HG03064 (cell line): ENCODE data around the gene LRPPRC.

ENCODE experiments used
- ATAC-seq: cut with Tn5 transposase; IDR thresholded peaks from one replicate; pipeline ENCODE4 v1.9.1; 2021; ENCODE audit warnings: low read depth; ENCODE audit not compliant: unreplicated experiment

Gene LRPPRC

GRCh38 chr2:43984533-43984932 is 11.3 kb downstream of the LRPPRC start:
- no peak for ATAC-seq

- no peak for ATAC-seq
Measured at GRCh38 chr2:43980902-43981301, 14.9 kb downstream of the LRPPRC start.

- ATAC-seq, result no peak
Measured at GRCh38 chr2:43977677-43978375, 18.0 kb downstream of the LRPPRC start.

GRCh38 chr2:43960921-43961320 is 34.9 kb downstream of the LRPPRC start:
- no peak for ATAC-seq

GRCh38 chr2:43958397-43959275 is 37.2 kb downstream of the LRPPRC start:
- no peak for ATAC-seq

- ATAC-seq, result no peak
Measured at GRCh38 chr2:43950383-43951008, 45.3 kb downstream of the LRPPRC start.

GRCh38 chr2:43948370-43948769 is 47.4 kb downstream of the LRPPRC start:
- ATAC-seq, result no peak

GRCh38 chr2:43946685-43947084 is 49.1 kb downstream of the LRPPRC start:
- ATAC-seq, result no peak

GRCh38 chr2:43945439-43945838 is 50.4 kb downstream of the LRPPRC start:
- ATAC-seq, result no peak

GRCh38 chr2:43944915-43945314 is 50.9 kb downstream of the LRPPRC start:
- ATAC-seq, result no peak

GRCh38 chr2:43943809-43944452 is 51.9 kb downstream of the LRPPRC start:
- ATAC-seq, result no peak

GRCh38 chr2:43943323-43943722 is 52.5 kb downstream of the LRPPRC start:
- ATAC-seq, result no peak

- no peak for ATAC-seq
Measured at GRCh38 chr2:43942881-43943280, 52.9 kb downstream of the LRPPRC start.

GRCh38 chr2:43941966-43942365 is 53.8 kb downstream of the LRPPRC start:
- ATAC-seq, result no peak

GRCh38 chr2:43941359-43941758 is 54.4 kb downstream of the LRPPRC start:
- ATAC-seq, result no peak

- no peak for ATAC-seq
Measured at GRCh38 chr2:43939695-43940256, 56.0 kb downstream of the LRPPRC start.

GRCh38 chr2:43937269-43937820 is 58.4 kb downstream of the LRPPRC start:
- ATAC-seq, result no peak

GRCh38 chr2:43934567-43934966 is 61.2 kb downstream of the LRPPRC start:
- ATAC-seq, result no peak

GRCh38 chr2:43931293-43931692 is 64.5 kb downstream of the LRPPRC start:
- ATAC-seq, result no peak

- no peak for ATAC-seq
Measured at GRCh38 chr2:43927442-43927841, 68.3 kb downstream of the LRPPRC start.
